ENCODE results near the gene B4GALNT3.

B4GALNT3 gene

DNA sequence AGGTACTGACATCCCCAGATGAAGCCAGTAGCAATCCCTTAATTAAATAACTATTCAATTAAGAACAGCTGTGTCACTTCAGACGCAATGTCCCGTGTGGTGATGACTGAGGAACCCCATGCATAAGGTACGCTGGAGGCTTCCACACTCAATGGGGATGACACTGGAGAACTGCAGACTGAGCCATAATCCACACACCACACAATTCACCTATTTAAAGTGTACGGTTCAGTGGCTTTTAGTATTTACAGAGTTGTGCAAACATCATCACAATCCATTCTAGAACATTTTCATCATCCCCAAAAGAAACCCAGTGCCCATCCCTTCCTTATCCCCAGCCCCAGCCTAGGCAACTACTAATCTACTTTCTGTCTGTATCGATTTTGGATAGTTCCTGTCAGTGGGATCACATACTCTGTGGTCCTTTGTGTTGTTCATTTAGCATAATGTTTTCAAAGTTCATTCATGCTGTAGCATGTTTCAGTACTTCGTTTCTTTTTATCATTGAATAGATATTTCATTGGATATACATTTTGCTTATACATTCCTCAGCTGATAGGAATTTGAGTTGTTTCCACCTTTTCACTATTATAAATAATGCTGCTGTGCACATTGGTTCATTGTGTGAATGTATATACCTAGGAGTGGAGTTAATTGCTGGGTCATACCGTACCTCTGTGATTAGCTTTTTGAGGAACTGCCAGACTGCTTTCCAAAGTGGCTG is 142.4 kb downstream of the B4GALNT3 start:
- no peak for DNase-seq

GRCh38 chr12:602700-603068 is 142.9 kb downstream of the B4GALNT3 start:
- DNase-seq, result no peak

DNA sequence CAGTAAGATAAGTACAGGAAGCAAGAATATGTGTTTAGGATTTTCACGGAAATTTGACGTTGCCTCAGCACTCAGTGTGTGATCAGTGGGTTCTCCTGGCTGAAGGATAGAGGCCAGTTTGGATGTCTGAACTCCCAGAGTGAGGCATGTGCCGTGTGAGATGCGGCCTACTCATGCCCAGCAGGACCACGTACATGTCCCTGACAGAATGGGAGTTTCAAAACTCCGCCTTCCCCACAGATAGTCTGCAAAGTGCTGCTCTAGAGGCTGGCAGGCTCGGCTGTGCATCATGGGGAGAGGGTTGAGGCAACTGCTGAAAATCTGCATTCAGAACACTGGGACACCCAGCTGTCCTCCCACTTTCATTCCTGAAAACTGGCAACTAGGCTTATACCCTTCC is 145.2 kb downstream of the B4GALNT3 start:
- no peak for DNase-seq

DNA sequence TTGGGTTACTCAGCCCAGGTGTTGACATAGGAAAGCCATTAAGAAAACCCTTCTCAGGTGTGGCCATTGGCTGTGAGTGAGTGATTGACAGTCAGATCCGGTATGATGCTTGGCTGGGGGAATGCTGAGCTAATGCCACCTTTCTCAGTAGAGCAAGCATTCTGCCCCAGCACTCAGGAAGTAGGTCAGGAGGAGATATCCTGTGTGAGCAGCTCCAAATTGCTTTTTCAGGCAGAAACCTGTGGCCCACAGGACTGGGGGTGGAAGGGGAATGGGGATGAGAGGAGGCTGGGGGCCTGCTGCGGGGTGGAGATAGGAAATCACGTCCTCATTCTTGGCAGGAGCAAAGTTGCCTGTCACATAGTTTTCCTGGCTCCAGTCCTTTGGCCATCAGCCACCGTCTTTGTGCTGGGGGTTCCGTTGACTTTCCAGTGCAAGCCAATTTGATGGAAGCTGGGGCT is 147.8 kb downstream of the B4GALNT3 start:
- DNase-seq, result no peak

- no peak for DNase-seq
These were observed 148.7 kb downstream of the B4GALNT3 start for GRCh38 chr12:608413-608812.

GRCh38 chr12:608921-609320 is 149.2 kb downstream of the B4GALNT3 start:
- DNase-seq, result no peak

DNA sequence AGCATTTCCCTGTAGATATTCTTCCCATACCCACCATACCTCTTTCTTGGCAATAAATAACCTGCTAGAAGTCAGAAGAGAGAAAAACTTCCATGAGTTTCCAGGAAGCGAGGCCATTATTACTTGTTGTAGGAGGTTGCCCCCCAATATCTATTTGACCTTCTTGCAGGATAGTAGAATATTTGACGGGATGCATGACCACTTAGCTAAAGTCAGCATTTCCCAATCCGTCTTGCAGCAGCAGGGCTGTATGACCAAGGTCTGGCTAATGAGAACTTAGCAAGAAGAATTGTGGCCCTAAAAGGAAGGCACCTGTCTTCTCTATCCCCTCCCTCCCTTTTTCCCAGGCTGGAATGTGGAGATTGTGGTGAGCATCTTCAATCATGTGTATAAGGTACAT is 152.0 kb downstream of the B4GALNT3 start:
- no peak for DNase-seq

GRCh38 chr12:612293-612692 is 152.6 kb downstream of the B4GALNT3 start:
- DNase-seq, result no peak

- DNase-seq, result no peak
These were observed 153.1 kb downstream of the B4GALNT3 start for GRCh38 chr12:612886-613285.

All from Kasumi-1 (cell line).